ENCODE data around the gene NPW. TPM values are rescaled to one million over a fixed set of nuclear protein-coding genes. Genes with fewer than 3 reads are reported as not detected.

NPW gene
- total and polyA plus RNA-seq, 2 donors (not counting 1 experiment from before 2014, with no cell fraction given): 0.20 to 0.99 TPM

- TF ChIP-seq EZH2 (IDR thresholded peaks at IDR 0.05; ENCODE audit: low read length, missing control alignments) (no peak), CTCF (conservative IDR thresholded peaks at IDR 0.05 in 1 of 2, IDR thresholded peaks at IDR 0.05 in 1 of 2; ENCODE audit: low read depth in 1 of 2, low read length in 2 of 2) (no peak)
- peak overlapping the region; percentile 85 for H3K27ac ChIP-seq (ENCODE audit: insufficient read depth, low read length)
These were observed 11.5 kb upstream of the NPW start for GRCh38 chr16:2008009-2008526.

GRCh38 chr16:2008631-2009163 lies 10.9 kb upstream of the NPW start:
- no peak for TF ChIP-seq CTCF (conservative IDR thresholded peaks at IDR 0.05 in 1 of 2, IDR thresholded peaks at IDR 0.05 in 1 of 2; ENCODE audit: low read depth in 1 of 2, low read length in 2 of 2)
- TF ChIP-seq EZH2 (IDR thresholded peaks at IDR 0.05; ENCODE audit: low read length, missing control alignments): no peak
- no peaks in the 10 kb centered on the region for H3K9me3 ChIP-seq (ENCODE audit: control insufficient read depth, insufficient read depth, low read depth, low read length)
- DNase-seq (ENCODE audit: low read depth in 2 of 2): peak in 1 of 2 donors; percentile 59
- peak overlapping the region; percentile 97 for H3K9ac ChIP-seq (ENCODE audit: insufficient read depth, low read length)
- peak overlapping the region; percentile 85 for H3K27ac ChIP-seq (ENCODE audit: insufficient read depth, low read length)
- H3K4me2 ChIP-seq (ENCODE audit: extremely low read depth, insufficient read depth, low read length): peak overlapping the region; percentile 95
- peak overlapping the region; percentile 58 to 82 (median 71) for H3K4me3 ChIP-seq (replicated peaks in 1 of 4; ENCODE audit: control extremely low read depth in 1 of 4, insufficient read depth in 1 of 4, low read depth in 3 of 4, low read length in 4 of 4)
- peaks cover 7% of the 10 kb centered on the region for H3K36me3 ChIP-seq (ENCODE audit: control insufficient read depth, insufficient read depth, low read length)
- H3K27me3 ChIP-seq (ENCODE audit: control insufficient read depth, insufficient read depth, low read length): no peaks in the 10 kb centered on the region
- H4K20me1 ChIP-seq (ENCODE audit: control insufficient read depth, extremely low read depth, insufficient read depth, low read length): no peaks in the 10 kb centered on the region
- peaks cover 60% of the 10 kb centered on the region for H3K79me2 ChIP-seq (ENCODE audit: control insufficient read depth, insufficient read depth, low read length)
- no peak overlapping the region for H2AFZ ChIP-seq (ENCODE audit: low read length)
- peaks cover 24% of the 10 kb centered on the region for H3K4me1 ChIP-seq (ENCODE audit: control insufficient read depth, extremely low read depth, insufficient read depth, low read length)

More at GRCh38 chr16:2008009-2008526, 11.5 kb upstream of the NPW start:
- H3K36me3 ChIP-seq (ENCODE audit: control insufficient read depth, insufficient read depth, low read length): peaks cover 12% of the 10 kb centered on the region
- no peaks in the 10 kb centered on the region for H4K20me1 ChIP-seq (ENCODE audit: control insufficient read depth, extremely low read depth, insufficient read depth, low read length)
- H3K4me3 ChIP-seq (replicated peaks in 1 of 4; ENCODE audit: control extremely low read depth in 1 of 4, insufficient read depth in 1 of 4, low read depth in 3 of 4, low read length in 4 of 4): peak overlapping the region; percentile 58 to 82 (median 71)
- H2AFZ ChIP-seq (ENCODE audit: low read length): no peak overlapping the region
- H3K9ac ChIP-seq (ENCODE audit: insufficient read depth, low read length): no peak overlapping the region
- H3K27me3 ChIP-seq (ENCODE audit: control insufficient read depth, insufficient read depth, low read length): no peaks in the 10 kb centered on the region
- peaks cover 24% of the 10 kb centered on the region for H3K4me1 ChIP-seq (ENCODE audit: control insufficient read depth, extremely low read depth, insufficient read depth, low read length)
- H3K9me3 ChIP-seq (ENCODE audit: control insufficient read depth, insufficient read depth, low read depth, low read length): no peaks in the 10 kb centered on the region
- DNase-seq (ENCODE audit: low read depth in 2 of 2): peak; percentile 64 to 70
- peak overlapping the region; percentile 95 for H3K4me2 ChIP-seq (ENCODE audit: extremely low read depth, insufficient read depth, low read length)
- peaks cover 66% of the 10 kb centered on the region for H3K79me2 ChIP-seq (ENCODE audit: control insufficient read depth, insufficient read depth, low read length)

- Histone ChIP-seq H2AFZ (ENCODE audit: low read length) (no peak overlapping the region), H3K4me1 (ENCODE audit: control insufficient read depth, extremely low read depth, insufficient read depth, low read length) (peaks cover 20% of the 10 kb centered on the region), H3K27me3 (ENCODE audit: control insufficient read depth, insufficient read depth, low read length) (no peaks in the 10 kb centered on the region), H3K4me3 (replicated peaks in 1 of 4; ENCODE audit: control extremely low read depth in 1 of 4, insufficient read depth in 1 of 4, low read depth in 3 of 4, low read length in 4 of 4) (peak overlapping the region; percentile 58 to 82 (median 71)), H3K27ac (ENCODE audit: insufficient read depth, low read length) (peak overlapping the region; percentile 85), H3K9me3 (ENCODE audit: control insufficient read depth, insufficient read depth, low read depth, low read length) (no peaks in the 10 kb centered on the region), H3K4me2 (ENCODE audit: extremely low read depth, insufficient read depth, low read length) (peak overlapping the region; percentile 95), H3K36me3 (ENCODE audit: control insufficient read depth, insufficient read depth, low read length) (peaks cover 7% of the 10 kb centered on the region), H3K9ac (ENCODE audit: insufficient read depth, low read length) (peak overlapping the region; percentile 97), H4K20me1 (ENCODE audit: control insufficient read depth, extremely low read depth, insufficient read depth, low read length) (no peaks in the 10 kb centered on the region), H3K79me2 (ENCODE audit: control insufficient read depth, insufficient read depth, low read length) (peaks cover 56% of the 10 kb centered on the region)
- no peak for DNase-seq (ENCODE audit: low read depth in 2 of 2)
- no peak for TF ChIP-seq EZH2 (IDR thresholded peaks at IDR 0.05; ENCODE audit: low read length, missing control alignments)
- TF ChIP-seq CTCF (conservative IDR thresholded peaks at IDR 0.05 in 1 of 2, IDR thresholded peaks at IDR 0.05 in 1 of 2; ENCODE audit: low read depth in 1 of 2, low read length in 2 of 2): no peak
These were observed 10.3 kb upstream of the NPW start for GRCh38 chr16:2009164-2009711.
